OCI-LY3 (cell line): ENCODE data around the gene MXD4.
"Not testable (repeated sequence)": the region's sequence is repeated elsewhere in the genome, so short reads cannot be mapped to it uniquely, and the experiment has no call there.

Experiments used
- CTCF ChIP-seq: fragments of 200-600, 300-600 bp; sonication (generic); IDR thresholded peaks from 2 replicates; pipeline ENCODE4 v1.5.1; 2014; ENCODE audit warnings: antibody characterized with exemption, low read length, low read depth
- EZH2phosphoT487 ChIP-seq: fragments of 200-600 bp; shearing (Covaris generic); IDR thresholded peaks from 2 replicates; pipeline ENCODE4 v1.6.1; 2018; ENCODE audit warnings: antibody characterized with exemption, mixed run types, low read depth

- not testable (repeated sequence) for TF ChIP-seq CTCF, EZH2phosphoT487
These were observed 13.1 kb upstream of the MXD4 start for GRCh38 chr4:2275044-2275397.
